GM21447 (cell line): ENCODE results near the gene GRAMD1B.
"Not testable (repeated sequence)": the region's sequence is repeated elsewhere in the genome, so short reads cannot be mapped to it uniquely, and the experiment has no call there.

ENCODE experiments used
- ATAC-seq: cut with Tn5 transposase; IDR thresholded peaks from one replicate; pipeline ENCODE4 v1.9.1; 2021; ENCODE audit not compliant: unreplicated experiment

Gene GRAMD1B

GRCh38 chr11:123505546-123506299, 75.7 kb downstream of the GRAMD1B start:
- ATAC-seq, result peak; percentile 79

GRCh38 chr11:123507043-123507442, 77.0 kb downstream of the GRAMD1B start:
- ATAC-seq, result no peak

- ATAC-seq, result no peak
These were observed 79.9 kb downstream of the GRAMD1B start for GRCh38 chr11:123509737-123510578.

GRCh38 chr11:123510579-123510905, 80.5 kb downstream of the GRAMD1B start:
- ATAC-seq, result no peak

- ATAC-seq, result no peak
These were observed 81.2 kb downstream of the GRAMD1B start for GRCh38 chr11:123511037-123511870.

- not testable (repeated sequence) for ATAC-seq
These were observed 83.2 kb downstream of the GRAMD1B start for GRCh38 chr11:123513309-123513708.

- ATAC-seq, result no peak
These were observed 86.2 kb downstream of the GRAMD1B start for GRCh38 chr11:123516238-123516637.

- peak; percentile 62 for ATAC-seq
These were observed 87.7 kb downstream of the GRAMD1B start for GRCh38 chr11:123517559-123518364.

- peak; percentile 56 for ATAC-seq
These were observed 88.5 kb downstream of the GRAMD1B start for GRCh38 chr11:123518496-123519054.

- no peak for ATAC-seq
These were observed 89.2 kb downstream of the GRAMD1B start for GRCh38 chr11:123519055-123519796.

- no peak for ATAC-seq
These were observed 89.7 kb downstream of the GRAMD1B start for GRCh38 chr11:123519797-123520193.

GRCh38 chr11:123520476-123520875, 90.4 kb downstream of the GRAMD1B start:
- ATAC-seq, result not testable (repeated sequence)

- no peak for ATAC-seq
These were observed 90.9 kb downstream of the GRAMD1B start for GRCh38 chr11:123521001-123521400.

- no peak for ATAC-seq
These were observed 91.9 kb downstream of the GRAMD1B start for GRCh38 chr11:123521930-123522329.

- ATAC-seq, result no peak
These were observed 93.5 kb downstream of the GRAMD1B start for GRCh38 chr11:123523539-123523938.

GRCh38 chr11:123525097-123525496, 95.0 kb downstream of the GRAMD1B start:
- ATAC-seq, result no peak

- no peak for ATAC-seq
These were observed 95.4 kb downstream of the GRAMD1B start for GRCh38 chr11:123525511-123525918.

- no peak for ATAC-seq
These were observed 96.1 kb downstream of the GRAMD1B start for GRCh38 chr11:123526027-123526805.

GRCh38 chr11:123526918-123527317, 96.8 kb downstream of the GRAMD1B start:
- ATAC-seq, result no peak
